HCT116 (cell line): ENCODE results near the gene ZNF74. TPM values are rescaled to one million over a fixed set of nuclear protein-coding genes. Genes with fewer than 3 reads are reported as not detected.

Experiments
- ATAC-seq: fragments of 200-7000 bp; cut with Tn5 transposase; 2 replicates; pipeline ENCODE4 v1.9.1; 2020; ENCODE audit warnings: mild to moderate bottlenecking, moderate library complexity
- BruUV-seq: library from RNA; stranded (reverse); fragments of 400-500 nt; replicated peaks from 2 replicates; lab custom pipeline; 2021; lab: Mats Ljungman, UMichigan
- CTCF ChIA-PET: fragments of 300-600 bp; sonication (Branson Sonifier 250); formaldehyde crosslinking; loops from one replicate; lab custom pipeline; 2021; ENCODE audit warnings: antibody characterized with exemption; lab: Charles Lee
- POLR2A ChIA-PET: fragments of 300-600, 350-600 bp; sonication (Branson Sonifier 250); formaldehyde crosslinking; loops from one replicate; lab custom pipeline; 2021; ENCODE audit warnings: antibody characterized with exemption; lab: Charles Lee
- RAD21 ChIA-PET, 2 experiments: fragments of 300-600 bp; sonication (Branson Sonifier 250); formaldehyde crosslinking; loops; one replicate each; lab custom pipeline; 2023; ENCODE audit warnings: low total read pairs in 2 of 2; ENCODE audit not compliant: uncharacterized antibody in 2 of 2, unreplicated experiment in 2 of 2, low non-redundant PET in 1 of 2; lab: Charles Lee
- DNase-seq: peaks from one replicate; pipeline ENCODE4 v3.0.0-alpha.2; 2010; ENCODE audit warnings: low read depth, low spot score
- H2AFZ ChIP-seq: fragments of 200-600 bp; shearing (Covaris generic), sonication (generic); 2 replicates; pipeline ENCODE4 v1.6.1; 2017; ENCODE audit warnings: low read depth, mixed run types, mixed read lengths, antibody characterized with exemption, low read length; ENCODE audit not compliant: poor library complexity, severe bottlenecking
- H3K27ac ChIP-seq: 2 replicates; pipeline ENCODE4 v1.5.1; 2012; ENCODE audit warnings: low read depth, low read length
- H3K27me3 ChIP-seq: fragments of 200-600 bp; sonication (generic); 2 replicates; pipeline ENCODE4 v1.6.1; 2016; ENCODE audit warnings: mixed run types, low read length, mixed read lengths; ENCODE audit not compliant: insufficient read depth
- H3K36me3 ChIP-seq, 2 experiments: fragments of 200-500 bp in 1 of 2; fragments of 200-600 bp in 1 of 2; sonication (Bioruptor generic) in 1 of 2; sonication (generic) in 1 of 2; 2 replicates each; pipeline versions ENCODE4 v1.5.1 to v1.6.1; 2014 to 2016; ENCODE audit warnings: low read length in 2 of 2, inconsistent platforms in 1 of 2, mixed read lengths in 1 of 2, mixed run types in 1 of 2; ENCODE audit not compliant: insufficient read depth in 2 of 2, control insufficient read depth in 1 of 2
- H3K4me1 ChIP-seq, 2 experiments: fragments of 200-600 bp in 1 of 2; sonication (generic) in 1 of 2; 2 replicates each; pipeline versions ENCODE4 v1.5.1 to v1.6.1; 2012 to 2017; ENCODE audit warnings: low read length in 2 of 2, inconsistent platforms in 1 of 2, mild to moderate bottlenecking in 1 of 2, mixed read lengths in 1 of 2, mixed run types in 1 of 2, moderate library complexity in 1 of 2; ENCODE audit not compliant: insufficient read depth in 2 of 2, control insufficient read depth in 1 of 2
- H3K4me2 ChIP-seq: fragments of 200-600 bp; sonication (generic); 2 replicates; pipeline ENCODE4 v1.6.1; 2017; ENCODE audit warnings: mixed run types, low read length, mixed read lengths
- H3K4me3 ChIP-seq, 2 experiments: fragments of 200-600 bp in 1 of 2; sonication (generic) in 1 of 2; replicated peaks in 1 of 2; 2 replicates each; pipeline ENCODE4 v1.5.1; 2011 to 2016; ENCODE audit warnings: low read length in 2 of 2, control low read depth in 1 of 2, low read depth in 1 of 2, mild to moderate bottlenecking in 1 of 2, mixed read lengths in 1 of 2, mixed run types in 1 of 2
- H3K79me2 ChIP-seq: fragments of 200-600 bp; sonication (generic); 2 replicates; pipeline ENCODE4 v1.6.1; 2017; ENCODE audit warnings: mild to moderate bottlenecking, mixed run types, low read length, moderate library complexity, mixed read lengths; ENCODE audit not compliant: insufficient read depth
- H3K9ac ChIP-seq: fragments of 200-600 bp; sonication (generic); 2 replicates; pipeline ENCODE4 v1.6.1; 2016; ENCODE audit warnings: low read length, mixed read lengths
- H3K9me2 ChIP-seq: fragments of 200-600 bp; sonication (generic), shearing (Covaris generic); 2 replicates; pipeline ENCODE4 v1.6.1; 2017; ENCODE audit warnings: mixed run types, mild to moderate bottlenecking, moderate library complexity; ENCODE audit not compliant: insufficient read depth
- H3K9me3 ChIP-seq, 2 experiments: fragments of 200-500 bp in 1 of 2; fragments of 200-600 bp in 1 of 2; sonication (Bioruptor generic) in 1 of 2; sonication (generic) in 1 of 2; 2 replicates each; pipeline ENCODE4 v1.6.1; 2014 to 2017; ENCODE audit warnings: low read length in 2 of 2, mixed read lengths in 2 of 2, inconsistent platforms in 1 of 2, low read depth in 1 of 2, mild to moderate bottlenecking in 1 of 2, mixed run types in 1 of 2, moderate library complexity in 1 of 2; ENCODE audit not compliant: control insufficient read depth in 1 of 2, insufficient read depth in 1 of 2
- H4K20me1 ChIP-seq: fragments of 200-600 bp; sonication (generic), shearing (Covaris generic); 2 replicates; pipeline ENCODE4 v1.6.1; 2017; ENCODE audit warnings: mixed run types, mild to moderate bottlenecking, moderate library complexity; ENCODE audit not compliant: insufficient read depth
- CBX3 ChIP-seq: IDR thresholded peaks from 2 replicates; pipeline ENCODE4 v1.6.1; 2012; ENCODE audit warnings: low read depth
- CEBPB ChIP-seq: IDR thresholded peaks from 2 replicates; pipeline ENCODE4 v1.6.1; 2012; ENCODE audit warnings: low read depth
- EGR1 ChIP-seq: IDR thresholded peaks from 2 replicates; pipeline ENCODE4 v1.6.1; 2012; ENCODE audit warnings: low read depth
- EZH2 ChIP-seq: fragments of 200-600 bp; sonication (generic); IDR thresholded peaks from 2 replicates; pipeline ENCODE4 v1.6.1; 2017; ENCODE audit warnings: antibody characterized with exemption, mixed run types
- EZH2phosphoT487 ChIP-seq: fragments of 200-600 bp; IDR thresholded peaks from 2 replicates; pipeline ENCODE4 v1.6.1; 2018; ENCODE audit warnings: antibody characterized with exemption, borderline replicate concordance
- FOSL1 ChIP-seq: IDR thresholded peaks from 2 replicates; pipeline ENCODE4 v1.6.1; 2012; ENCODE audit warnings: low read depth
- JUND ChIP-seq: IDR thresholded peaks from 2 replicates; pipeline ENCODE4 v1.6.1; 2012
- POLR2A ChIP-seq: IDR thresholded peaks from 2 replicates; pipeline ENCODE4 v1.7.0; 2011; ENCODE audit warnings: borderline replicate concordance; ENCODE audit not compliant: insufficient read depth, insufficient read length; ENCODE audit errors: extremely low read depth
- POLR2AphosphoS5 ChIP-seq: IDR thresholded peaks from 2 replicates; pipeline ENCODE4 v1.6.1; 2011; ENCODE audit warnings: mild to moderate bottlenecking, low read depth, low read length, moderate library complexity
- RAD21 ChIP-seq: IDR thresholded peaks from 2 replicates; pipeline ENCODE4 v1.6.1; 2012; ENCODE audit warnings: low read depth, mild to moderate bottlenecking
- SP1 ChIP-seq: IDR thresholded peaks from 2 replicates; pipeline ENCODE4 v1.6.1; 2012; ENCODE audit warnings: low read depth
- SRF ChIP-seq: IDR thresholded peaks from 2 replicates; pipeline ENCODE4 v1.6.1; 2012; ENCODE audit warnings: low read depth
- TCF7L2 ChIP-seq: IDR thresholded peaks from 2 replicates; pipeline ENCODE4 v1.7.0; 2011; ENCODE audit warnings: borderline replicate concordance, inconsistent platforms; ENCODE audit not compliant: insufficient read depth, insufficient read length; ENCODE audit errors: extremely low read depth
- YY1 ChIP-seq: IDR thresholded peaks from 2 replicates; pipeline ENCODE4 v1.6.1; 2011; ENCODE audit warnings: low read length, low read depth, moderate library complexity, mild to moderate bottlenecking; ENCODE audit not compliant: insufficient replicate concordance; ENCODE audit errors: extremely low read depth
- ZNF274 ChIP-seq: fragments of 200-500 bp; sonication (Bioruptor generic); IDR thresholded peaks from 2 replicates; pipeline ENCODE4 v1.6.1; 2014; ENCODE audit warnings: mild to moderate bottlenecking, low read depth, low read length, inconsistent platforms
- intact Hi-C: fragments of 100-400 bp; cut with micrococcal nuclease; formaldehyde crosslinking; loops from 2 replicates; pipeline ENCODE4 v1.10.0; 2022
- total RNA-seq: library from RNA; stranded (reverse); gene quantifications from one replicate; pipeline ENCODE4 v1.2.1, GENCODE V29; 2021; ENCODE audit not compliant: unreplicated experiment
- TF ChIP-seq, protein P1 (sequence below): IDR thresholded peaks from 2 replicates; pipeline ENCODE4 v1.6.1; 2012
- TF ChIP-seq, protein P2 (sequence below), 3 experiments: fragments of 200-600 bp in 1 of 3; sonication (generic) in 1 of 3; IDR thresholded peaks in 2 of 3; conservative IDR thresholded peaks in 1 of 3; 2 replicates each; pipeline ENCODE4 v1.5.1; 2012 to 2017; ENCODE audit warnings: low read depth in 2 of 3, low read length in 2 of 3, antibody characterized with exemption in 1 of 3, borderline replicate concordance in 1 of 3, control low read depth in 1 of 3, mild to moderate bottlenecking in 1 of 3, mixed read lengths in 1 of 3, mixed run types in 1 of 3, moderate library complexity in 1 of 3; ENCODE audit not compliant: insufficient read depth in 1 of 3
- TF ChIP-seq, protein P3 (sequence below): IDR thresholded peaks from 2 replicates; pipeline ENCODE4 v1.6.1; 2012; ENCODE audit warnings: low read depth
- TF ChIP-seq, protein P4 (sequence below): IDR thresholded peaks from 2 replicates; pipeline ENCODE4 v1.6.1; 2012
- TF ChIP-seq, protein P5 (sequence below): IDR thresholded peaks from 2 replicates; pipeline ENCODE4 v1.6.1; 2011; ENCODE audit warnings: mild to moderate bottlenecking, low read length, moderate library complexity; ENCODE audit not compliant: insufficient replicate concordance; ENCODE audit errors: extremely low read depth

Gene ZNF74
- total RNA-seq, 1 experiment from 2014 or later: 15.4 TPM

DNA sequence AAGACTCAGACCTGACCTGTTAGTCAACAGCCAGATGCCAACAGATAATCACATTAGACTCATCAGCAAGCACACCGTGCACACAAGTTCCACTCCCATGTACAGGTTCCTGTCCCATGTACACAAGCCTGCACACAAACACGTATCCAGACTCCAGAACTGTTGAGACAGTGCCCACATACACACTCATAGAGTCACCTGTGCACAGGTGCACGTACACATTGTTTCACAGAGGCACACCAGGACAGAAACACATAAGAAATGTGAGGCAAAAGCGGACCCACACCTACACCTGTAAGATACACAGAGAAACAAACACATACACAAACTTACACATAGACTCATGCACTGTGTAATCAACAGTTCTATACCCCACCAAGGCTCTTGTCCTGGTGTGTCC lies 2.7 kb upstream of the ZNF74 start:
- Histone ChIP-seq H3K9me2 (no peaks in the 10 kb centered on the region), H2AFZ (no peak overlapping the region), H3K79me2 (no peaks in the 10 kb centered on the region), H3K4me3 (no peak overlapping the region), H3K27me3 (no peaks in the 10 kb centered on the region), H3K9ac (no peak overlapping the region), H3K9me3 (no peaks in the 10 kb centered on the region), H3K36me3 (no peaks in the 10 kb centered on the region), H4K20me1 (no peaks in the 10 kb centered on the region), H3K27ac (no peak overlapping the region), H3K4me2 (no peak overlapping the region), H3K4me1 (peaks cover 9 to 22% of the 10 kb centered on the region in 2 experiments)
- intact Hi-C loops: no loop called here
- ChIA-PET POLR2A (no interaction called here), RAD21 (no interaction called here), CTCF (no interaction called here)
- ATAC-seq (no peak), DNase-seq (no peak)
- TF ChIP-seq, protein P1, sequence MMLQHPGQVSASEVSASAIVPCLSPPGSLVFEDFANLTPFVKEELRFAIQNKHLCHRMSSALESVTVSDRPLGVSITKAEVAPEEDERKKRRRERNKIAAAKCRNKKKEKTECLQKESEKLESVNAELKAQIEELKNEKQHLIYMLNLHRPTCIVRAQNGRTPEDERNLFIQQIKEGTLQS: no peak
- TF ChIP-seq CEBPB: no peak
- TF ChIP-seq, protein P2, sequence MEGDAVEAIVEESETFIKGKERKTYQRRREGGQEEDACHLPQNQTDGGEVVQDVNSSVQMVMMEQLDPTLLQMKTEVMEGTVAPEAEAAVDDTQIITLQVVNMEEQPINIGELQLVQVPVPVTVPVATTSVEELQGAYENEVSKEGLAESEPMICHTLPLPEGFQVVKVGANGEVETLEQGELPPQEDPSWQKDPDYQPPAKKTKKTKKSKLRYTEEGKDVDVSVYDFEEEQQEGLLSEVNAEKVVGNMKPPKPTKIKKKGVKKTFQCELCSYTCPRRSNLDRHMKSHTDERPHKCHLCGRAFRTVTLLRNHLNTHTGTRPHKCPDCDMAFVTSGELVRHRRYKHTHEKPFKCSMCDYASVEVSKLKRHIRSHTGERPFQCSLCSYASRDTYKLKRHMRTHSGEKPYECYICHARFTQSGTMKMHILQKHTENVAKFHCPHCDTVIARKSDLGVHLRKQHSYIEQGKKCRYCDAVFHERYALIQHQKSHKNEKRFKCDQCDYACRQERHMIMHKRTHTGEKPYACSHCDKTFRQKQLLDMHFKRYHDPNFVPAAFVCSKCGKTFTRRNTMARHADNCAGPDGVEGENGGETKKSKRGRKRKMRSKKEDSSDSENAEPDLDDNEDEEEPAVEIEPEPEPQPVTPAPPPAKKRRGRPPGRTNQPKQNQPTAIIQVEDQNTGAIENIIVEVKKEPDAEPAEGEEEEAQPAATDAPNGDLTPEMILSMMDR (IDR thresholded peaks at IDR 0.05 in 2 of 3, conservative IDR thresholded peaks at IDR 0.05 in 1 of 3; ENCODE audit: borderline replicate concordance in 1 of 3, insufficient read depth in 1 of 3, low read depth in 2 of 3, low read length in 2 of 3): no peak
- no peak for TF ChIP-seq POLR2AphosphoS5
- TF ChIP-seq ZNF274: no peak
- TF ChIP-seq CBX3: no peak
- TF ChIP-seq RAD21: no peak
- TF ChIP-seq, protein P3, sequence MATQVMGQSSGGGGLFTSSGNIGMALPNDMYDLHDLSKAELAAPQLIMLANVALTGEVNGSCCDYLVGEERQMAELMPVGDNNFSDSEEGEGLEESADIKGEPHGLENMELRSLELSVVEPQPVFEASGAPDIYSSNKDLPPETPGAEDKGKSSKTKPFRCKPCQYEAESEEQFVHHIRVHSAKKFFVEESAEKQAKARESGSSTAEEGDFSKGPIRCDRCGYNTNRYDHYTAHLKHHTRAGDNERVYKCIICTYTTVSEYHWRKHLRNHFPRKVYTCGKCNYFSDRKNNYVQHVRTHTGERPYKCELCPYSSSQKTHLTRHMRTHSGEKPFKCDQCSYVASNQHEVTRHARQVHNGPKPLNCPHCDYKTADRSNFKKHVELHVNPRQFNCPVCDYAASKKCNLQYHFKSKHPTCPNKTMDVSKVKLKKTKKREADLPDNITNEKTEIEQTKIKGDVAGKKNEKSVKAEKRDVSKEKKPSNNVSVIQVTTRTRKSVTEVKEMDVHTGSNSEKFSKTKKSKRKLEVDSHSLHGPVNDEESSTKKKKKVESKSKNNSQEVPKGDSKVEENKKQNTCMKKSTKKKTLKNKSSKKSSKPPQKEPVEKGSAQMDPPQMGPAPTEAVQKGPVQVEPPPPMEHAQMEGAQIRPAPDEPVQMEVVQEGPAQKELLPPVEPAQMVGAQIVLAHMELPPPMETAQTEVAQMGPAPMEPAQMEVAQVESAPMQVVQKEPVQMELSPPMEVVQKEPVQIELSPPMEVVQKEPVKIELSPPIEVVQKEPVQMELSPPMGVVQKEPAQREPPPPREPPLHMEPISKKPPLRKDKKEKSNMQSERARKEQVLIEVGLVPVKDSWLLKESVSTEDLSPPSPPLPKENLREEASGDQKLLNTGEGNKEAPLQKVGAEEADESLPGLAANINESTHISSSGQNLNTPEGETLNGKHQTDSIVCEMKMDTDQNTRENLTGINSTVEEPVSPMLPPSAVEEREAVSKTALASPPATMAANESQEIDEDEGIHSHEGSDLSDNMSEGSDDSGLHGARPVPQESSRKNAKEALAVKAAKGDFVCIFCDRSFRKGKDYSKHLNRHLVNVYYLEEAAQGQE: no peak
- TF ChIP-seq SP1: no peak
- TF ChIP-seq, protein P4, sequence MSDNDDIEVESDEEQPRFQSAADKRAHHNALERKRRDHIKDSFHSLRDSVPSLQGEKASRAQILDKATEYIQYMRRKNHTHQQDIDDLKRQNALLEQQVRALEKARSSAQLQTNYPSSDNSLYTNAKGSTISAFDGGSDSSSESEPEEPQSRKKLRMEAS: no peak
- no peak for TF ChIP-seq EGR1
- TF ChIP-seq JUND: no peak
- TF ChIP-seq FOSL1: no peak
- no peak for TF ChIP-seq EZH2
- no peak for TF ChIP-seq POLR2A
- no peak for TF ChIP-seq EZH2phosphoT487
- TF ChIP-seq YY1: no peak
- TF ChIP-seq, protein P5, sequence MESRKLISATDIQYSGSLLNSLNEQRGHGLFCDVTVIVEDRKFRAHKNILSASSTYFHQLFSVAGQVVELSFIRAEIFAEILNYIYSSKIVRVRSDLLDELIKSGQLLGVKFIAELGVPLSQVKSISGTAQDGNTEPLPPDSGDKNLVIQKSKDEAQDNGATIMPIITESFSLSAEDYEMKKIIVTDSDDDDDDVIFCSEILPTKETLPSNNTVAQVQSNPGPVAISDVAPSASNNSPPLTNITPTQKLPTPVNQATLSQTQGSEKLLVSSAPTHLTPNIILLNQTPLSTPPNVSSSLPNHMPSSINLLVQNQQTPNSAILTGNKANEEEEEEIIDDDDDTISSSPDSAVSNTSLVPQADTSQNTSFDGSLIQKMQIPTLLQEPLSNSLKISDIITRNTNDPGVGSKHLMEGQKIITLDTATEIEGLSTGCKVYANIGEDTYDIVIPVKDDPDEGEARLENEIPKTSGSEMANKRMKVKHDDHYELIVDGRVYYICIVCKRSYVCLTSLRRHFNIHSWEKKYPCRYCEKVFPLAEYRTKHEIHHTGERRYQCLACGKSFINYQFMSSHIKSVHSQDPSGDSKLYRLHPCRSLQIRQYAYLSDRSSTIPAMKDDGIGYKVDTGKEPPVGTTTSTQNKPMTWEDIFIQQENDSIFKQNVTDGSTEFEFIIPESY: no peak
- TF ChIP-seq TCF7L2: no peak
- TF ChIP-seq SRF: no peak
- no TSS peak for BruUV-seq
